IMR-90 (cell line): ENCODE measurements around the gene RAPH1. TPM values are rescaled to one million over a fixed set of nuclear protein-coding genes. Genes with fewer than 3 reads are reported as not detected.
A peak's percentile ranks its signal among the peaks of the same experiment; 100 is the strongest.

ENCODE experiments used
- ATAC-seq: fragments of 200-7000 bp; cut with Tn5 transposase; 2 replicates; pipeline ENCODE4 v1.9.1; 2020; ENCODE audit warnings: low read depth, mild to moderate bottlenecking, moderate library complexity
- BruUV-seq: library from RNA; stranded (reverse); fragments of 400-500 nt; replicated peaks from 2 replicates; lab custom pipeline; 2021; lab: Mats Ljungman, UMichigan
- CTCF ChIA-PET: fragments of 300-600 bp; formaldehyde crosslinking; extraction: SDS; loops from one replicate; lab custom pipeline; 2021; ENCODE audit warnings: antibody characterized with exemption; lab: Yijun Ruan, JAX
- POLR2A ChIA-PET: fragments of 300-600 bp; sonication (Branson Sonifier 250); formaldehyde crosslinking; loops from one replicate; lab custom pipeline; 2022; ENCODE audit warnings: antibody characterized with exemption; ENCODE audit not compliant: unreplicated experiment; lab: Charles Lee
- DNase-seq: peaks from one replicate; pipeline ENCODE4 v3.0.0; 2013
- H2AFZ ChIP-seq: replicated peaks from 2 replicates; pipeline ENCODE3; 2013; ENCODE audit warnings: low read length, mild to moderate bottlenecking; ENCODE audit not compliant: poor library complexity
- H2AK5ac ChIP-seq: 2 replicates; pipeline ENCODE4 v1.6.1; 2013; ENCODE audit warnings: low read depth, low read length, inconsistent platforms
- H2AK9ac ChIP-seq: replicated peaks from 2 replicates; pipeline ENCODE3; 2013; ENCODE audit warnings: mild to moderate bottlenecking, low read depth, low read length, moderate library complexity; ENCODE audit not compliant: poor library complexity
- H2BK120ac ChIP-seq: 2 replicates; pipeline ENCODE4 v1.6.1; 2013; ENCODE audit warnings: low read depth, low read length, inconsistent platforms
- H2BK15ac ChIP-seq: 3 replicates; pipeline ENCODE4 v1.6.1; 2013; ENCODE audit warnings: low read depth, low read length, inconsistent platforms
- H2BK20ac ChIP-seq: 2 replicates; pipeline ENCODE4 v1.6.1; 2013; ENCODE audit warnings: low read depth, mild to moderate bottlenecking, inconsistent platforms, low read length, moderate library complexity
- H2BK5ac ChIP-seq: 2 replicates; pipeline ENCODE4 v1.6.1; 2013; ENCODE audit warnings: mild to moderate bottlenecking, low read depth, low read length, inconsistent platforms; ENCODE audit not compliant: poor library complexity, severe bottlenecking
- H3K14ac ChIP-seq: replicated peaks from 2 replicates; pipeline ENCODE4 v1.6.1; 2013; ENCODE audit warnings: low read depth, low read length, inconsistent platforms
- H3K18ac ChIP-seq: 2 replicates; pipeline ENCODE4 v1.6.1; 2013; ENCODE audit warnings: low read depth, low read length, control low read depth
- H3K23ac ChIP-seq: 2 replicates; pipeline ENCODE4 v1.6.1; 2013; ENCODE audit warnings: low read depth, low read length, inconsistent platforms
- H3K27ac ChIP-seq: 2 replicates; pipeline ENCODE4 v1.5.1; 2013; ENCODE audit warnings: mild to moderate bottlenecking, control low read depth, low read length; ENCODE audit not compliant: insufficient read depth
- H3K27me3 ChIP-seq: 2 replicates; pipeline ENCODE4 v1.6.1; 2013; ENCODE audit warnings: low read length; ENCODE audit not compliant: control insufficient read depth, insufficient read depth
- H3K36me3 ChIP-seq: 2 replicates; pipeline ENCODE4 v1.6.1; 2013; ENCODE audit warnings: low read length, mixed read lengths; ENCODE audit not compliant: control insufficient read depth, insufficient read depth
- H3K4ac ChIP-seq: 2 replicates; pipeline ENCODE4 v1.6.1; 2013; ENCODE audit warnings: low read depth, low read length, inconsistent platforms
- H3K4me1 ChIP-seq: 2 replicates; pipeline ENCODE4 v1.6.1; 2013; ENCODE audit warnings: low read length, mixed read lengths; ENCODE audit not compliant: control insufficient read depth, insufficient read depth
- H3K4me2 ChIP-seq: 2 replicates; pipeline ENCODE4 v1.6.1; 2013; ENCODE audit warnings: low read depth, mild to moderate bottlenecking, control low read depth, low read length, moderate library complexity
- H3K4me3 ChIP-seq: 2 replicates; pipeline ENCODE4 v1.5.1; 2013; ENCODE audit warnings: low read depth, mild to moderate bottlenecking, control low read depth, low read length, moderate library complexity; ENCODE audit not compliant: insufficient read depth
- H3K56ac ChIP-seq: 2 replicates; pipeline ENCODE4 v1.6.1; 2013; ENCODE audit warnings: low read length, inconsistent platforms; ENCODE audit not compliant: insufficient read depth; ENCODE audit errors: extremely low read depth
- H3K79me1 ChIP-seq, 2 experiments: 2 replicates each; pipeline ENCODE4 v1.6.1; 2013; ENCODE audit warnings: low read length in 2 of 2, inconsistent platforms in 1 of 2, low read depth in 1 of 2
- H3K9ac ChIP-seq: 2 replicates; pipeline ENCODE4 v1.6.1; 2013; ENCODE audit warnings: low read depth, low read length, control low read depth
- H3K9me1 ChIP-seq: 2 replicates; pipeline ENCODE4 v1.6.1; 2013; ENCODE audit warnings: low read length, inconsistent platforms; ENCODE audit not compliant: insufficient read depth
- H3K9me3 ChIP-seq: 2 replicates; pipeline ENCODE4 v1.6.1; 2013; ENCODE audit warnings: low read length; ENCODE audit not compliant: control insufficient read depth, insufficient read depth
- H4K20me1 ChIP-seq: 2 replicates; pipeline ENCODE4 v1.6.1; 2013; ENCODE audit warnings: low read length, inconsistent platforms; ENCODE audit not compliant: insufficient read depth
- H4K5ac ChIP-seq: 2 replicates; pipeline ENCODE4 v1.6.1; 2013; ENCODE audit warnings: mild to moderate bottlenecking, low read depth, low read length, control low read depth
- H4K8ac ChIP-seq, 2 experiments: 2 replicates each; pipeline ENCODE4 v1.6.1; 2013; ENCODE audit warnings: low read depth in 2 of 2, low read length in 2 of 2, control low read depth in 1 of 2, inconsistent platforms in 1 of 2
- H4K91ac ChIP-seq: 2 replicates; pipeline ENCODE4 v1.6.1; 2013; ENCODE audit warnings: low read depth, low read length, inconsistent platforms; ENCODE audit not compliant: insufficient read depth
- BHLHE40 ChIP-seq: fragments of 150-350 bp; IDR thresholded peaks from 2 replicates; pipeline ENCODE4 v1.6.1; 2016; ENCODE audit warnings: mild to moderate bottlenecking, low read depth, low read length
- CEBPB ChIP-seq: IDR thresholded peaks from 2 replicates; pipeline ENCODE4 v1.6.1; 2012; ENCODE audit warnings: low read depth, low read length, improper control_type of control experiment
- CTCF ChIP-seq: conservative IDR thresholded peaks from 2 replicates; pipeline ENCODE4 v1.5.1; 2012; ENCODE audit warnings: mild to moderate bottlenecking, low read depth, low read length, improper control_type of control experiment
- ELK1 ChIP-seq: fragments of 150-350 bp; IDR thresholded peaks from 2 replicates; pipeline ENCODE4 v1.6.1; 2016; ENCODE audit warnings: low read depth, mild to moderate bottlenecking, low read length, moderate library complexity, borderline replicate concordance
- FOS ChIP-seq: fragments of 150-350 bp; IDR thresholded peaks from 2 replicates; pipeline ENCODE4 v1.6.1; 2016; ENCODE audit warnings: low read depth, low read length
- MAFK ChIP-seq: IDR thresholded peaks from 2 replicates; pipeline ENCODE4 v1.6.1; 2012; ENCODE audit warnings: low read depth, low read length, improper control_type of control experiment
- MXI1 ChIP-seq: IDR thresholded peaks from 2 replicates; pipeline ENCODE4 v1.6.1; 2012; ENCODE audit warnings: low read depth, mild to moderate bottlenecking, low read length, moderate library complexity, borderline replicate concordance
- NFE2L2 ChIP-seq: fragments of 150-350 bp; IDR thresholded peaks from 2 replicates; pipeline ENCODE4 v1.6.1; 2016; ENCODE audit warnings: low read depth, mild to moderate bottlenecking, low read length
- POLR2A ChIP-seq: IDR thresholded peaks from 2 replicates; pipeline ENCODE4 v1.6.1; 2012; ENCODE audit warnings: mild to moderate bottlenecking, low read depth, low read length
- RAD21 ChIP-seq: IDR thresholded peaks from 2 replicates; pipeline ENCODE4 v1.6.1; 2012; ENCODE audit warnings: low read length, improper control_type of control experiment
- RCOR1 ChIP-seq: IDR thresholded peaks from 2 replicates; pipeline ENCODE4 v1.6.1; 2012; ENCODE audit warnings: mild to moderate bottlenecking, low read length, improper control_type of control experiment; ENCODE audit not compliant: insufficient replicate concordance
- RFX5 ChIP-seq: IDR thresholded peaks from 2 replicates; pipeline ENCODE4 v1.8.0; 2012; ENCODE audit warnings: low read depth, mild to moderate bottlenecking, low read length, moderate library complexity
- USF2 ChIP-seq: fragments of 150-350 bp; IDR thresholded peaks from 2 replicates; pipeline ENCODE4 v1.6.1; 2017; ENCODE audit warnings: mild to moderate bottlenecking, antibody characterized with exemption, low read length, low read depth
- dilution Hi-C: fragments of 300-500 bp; cut with HindIII; formaldehyde crosslinking; loops from one replicate; pipeline ENCODE4 v1.14.3; 2018; ENCODE audit warnings: low sequenced_read_pairs; ENCODE audit not compliant: unreplicated experiment
- in situ Hi-C: fragments of 300-500 bp; cut with MboI; formaldehyde crosslinking; loops from 3 replicates; pipeline ENCODE4 v1.14.3; 2019; ENCODE audit warnings: low sequenced_read_pairs, inconsistent platforms, mixed read lengths
- intact Hi-C: fragments of 100-400 bp; cut with micrococcal nuclease; formaldehyde crosslinking; loops from 2 replicates; pipeline ENCODE4 v1.10.0; 2022
- polyA plus RNA-seq, 3 experiments: library from polyadenylated mRNA; depleted of rRNA; stranded (reverse); fragments of >200 nt; gene quantifications; 2 replicates each; pipeline ENCODE4 v1.2.3, GENCODE V29; 2012; ENCODE audit warnings: low replicate concordance in 1 of 3
- total RNA-seq: library from RNA; depleted of rRNA; stranded (reverse); fragments of >200 nt; gene quantifications from 2 replicates; pipeline ENCODE4 v1.2.3, GENCODE V29; 2012

Gene RAPH1
- total and polyA plus RNA-seq, 2 of the 4 experiments (the other 2 are of a cell fraction) = 7.5 to 15.1 TPM

- H3K4me3 ChIP-seq = no peak overlapping the region
- H3K9me3 ChIP-seq = no peaks in the 10 kb centered on the region
- no peaks in the 10 kb centered on the region for H3K9me1 ChIP-seq
- no peak overlapping the region for H2BK5ac ChIP-seq
- H3K27me3 ChIP-seq = peaks cover 1% of the 10 kb centered on the region; the same call in 1 of the 2 replicates
- no peak overlapping the region for H3K27ac ChIP-seq
- H3K4me1 ChIP-seq = no peaks in the 10 kb centered on the region
- H4K91ac ChIP-seq = no peak overlapping the region
- in situ Hi-C loops = no loop called here
- no peak overlapping the region for H3K9ac ChIP-seq
- ATAC-seq (peak; percentile 76), DNase-seq (peak; percentile 41)
- H3K14ac ChIP-seq = peak overlapping the region; percentile 26; the same call in 1 of the 2 replicates
- no peak overlapping the region for H3K18ac ChIP-seq
- TF ChIP-seq FOS (no peak), RCOR1 (no peak), MAFK (no peak), POLR2A (no peak), RFX5 (no peak), MXI1 (no peak), RAD21 (no peak), CTCF (no peak), CEBPB (no peak), BHLHE40 (no peak), USF2 (no peak), NFE2L2 (no peak), ELK1 (no peak)
- dilution Hi-C loops = no loop called here
- intact Hi-C loops = no loop called here
- ChIA-PET CTCF (interaction anchor here (0.7 kb wide), 1 partner anchor 119 kb away, joined by 3 read pairs; no protein-coding TSS in a partner anchor), POLR2A (no interaction called here)
- no peak overlapping the region for H3K4me2 ChIP-seq
- H2AFZ ChIP-seq = no peak overlapping the region
- H4K20me1 ChIP-seq = no peaks in the 10 kb centered on the region
- H3K36me3 ChIP-seq = no peaks in the 10 kb centered on the region
- no peak overlapping the region for H2BK120ac ChIP-seq
- no peak overlapping the region for H4K5ac ChIP-seq
- no peak overlapping the region for H2AK9ac ChIP-seq
- H2BK20ac ChIP-seq = no peak overlapping the region
- no peak overlapping the region for H2AK5ac ChIP-seq
- no peak overlapping the region for H4K8ac ChIP-seq
- no peak overlapping the region for H2BK15ac ChIP-seq
- H3K79me1 ChIP-seq = no peaks in the 10 kb centered on the region
- BruUV-seq = no TSS peak
- no peak overlapping the region for H3K23ac ChIP-seq
- H3K4ac ChIP-seq = no peak overlapping the region
- no peak overlapping the region for H3K56ac ChIP-seq
These were observed 14.3 kb upstream of the RAPH1 start for GRCh38 chr2:203549406-203549805.
